ENCODE data around the gene PDF.
"Not testable (repeated sequence)": the region's sequence is repeated elsewhere in the genome, so short reads cannot be mapped to it uniquely, and the experiment has no call there.

Gene PDF

GRCh38 chr16:69368866-69369265 is 38.5 kb upstream of the PDF start:
- DNase-seq (ENCODE audit: low spot score): no peak
- in situ Hi-C loops (cut with MboI; ENCODE audit: low pct_unique_long_range_greater_than_20kb, low sequenced_read_pairs, unreplicated experiment): no loop called here
- no peak for TF ChIP-seq CTCF (IDR thresholded peaks at IDR 0.05; ENCODE audit: extremely low read depth, insufficient read depth, missing control alignments)

GRCh38 chr16:69367980-69368379 is 37.6 kb upstream of the PDF start:
- in situ Hi-C loops (cut with MboI; ENCODE audit: low pct_unique_long_range_greater_than_20kb, low sequenced_read_pairs, unreplicated experiment): no loop called here

GRCh38 chr16:69366431-69366830 is 36.0 kb upstream of the PDF start:
- in situ Hi-C loops (cut with MboI; ENCODE audit: low pct_unique_long_range_greater_than_20kb, low sequenced_read_pairs, unreplicated experiment): no loop called here
- TF ChIP-seq CTCF (IDR thresholded peaks at IDR 0.05; ENCODE audit: extremely low read depth, insufficient read depth, missing control alignments): no peak
- DNase-seq (ENCODE audit: low spot score): no peak

More at GRCh38 chr16:69367980-69368379, 37.6 kb upstream of the PDF start:
- no peak for TF ChIP-seq CTCF (IDR thresholded peaks at IDR 0.05; ENCODE audit: extremely low read depth, insufficient read depth, missing control alignments)
- no peak for DNase-seq (ENCODE audit: low spot score)

- in situ Hi-C loops (cut with MboI; ENCODE audit: low pct_unique_long_range_greater_than_20kb, low sequenced_read_pairs, unreplicated experiment): no loop called here
- DNase-seq (ENCODE audit: low spot score): no peak
- TF ChIP-seq CTCF (IDR thresholded peaks at IDR 0.05; ENCODE audit: extremely low read depth, insufficient read depth, missing control alignments): no peak
Observed at GRCh38 chr16:69365901-69366300, 35.5 kb upstream of the PDF start.

GRCh38 chr16:69364088-69364487 is 33.7 kb upstream of the PDF start:
- no peak for TF ChIP-seq CTCF (IDR thresholded peaks at IDR 0.05; ENCODE audit: extremely low read depth, insufficient read depth, missing control alignments)
- in situ Hi-C loops (cut with MboI; ENCODE audit: low pct_unique_long_range_greater_than_20kb, low sequenced_read_pairs, unreplicated experiment): no loop called here
- DNase-seq (ENCODE audit: low spot score): no peak

GRCh38 chr16:69363281-69363717 is 32.9 kb upstream of the PDF start:
- in situ Hi-C loops (cut with MboI; ENCODE audit: low pct_unique_long_range_greater_than_20kb, low sequenced_read_pairs, unreplicated experiment): no loop called here
- DNase-seq (ENCODE audit: low spot score): no peak

GRCh38 chr16:69360070-69360469 is 29.7 kb upstream of the PDF start:
- DNase-seq (ENCODE audit: low spot score); in situ Hi-C loops (cut with MboI; ENCODE audit: low pct_unique_long_range_greater_than_20kb, low sequenced_read_pairs, unreplicated experiment): not testable (repeated sequence)

More at GRCh38 chr16:69363281-69363717, 32.9 kb upstream of the PDF start:
- no peak for TF ChIP-seq CTCF (IDR thresholded peaks at IDR 0.05; ENCODE audit: extremely low read depth, insufficient read depth, missing control alignments)
